Neural progenitor cell (in vitro differentiated cells): ENCODE data around the gene EYA4. TPM values are rescaled to one million over a fixed set of nuclear protein-coding genes. Genes with fewer than 3 reads are reported as not detected.

ENCODE experiments used
- DNase-seq: peaks from one replicate; pipeline ENCODE4 v3.0.0-alpha.2; 2016; ENCODE audit warnings: low spot score
- H2AFZ ChIP-seq: fragments of 200-600 bp; sonication (generic); replicated peaks from 2 replicates; pipeline ENCODE4 v1.6.1; 2016; ENCODE audit warnings: antibody characterized with exemption
- H3F3A ChIP-seq: fragments of 200-600 bp; sonication (generic); 2 replicates; pipeline ENCODE4 v1.6.1; 2016; ENCODE audit warnings: antibody characterized with exemption, low read depth
- H3K27ac ChIP-seq: fragments of 200-600 bp; sonication (generic); 2 replicates; pipeline ENCODE4 v1.5.1; 2016; ENCODE audit warnings: mild to moderate bottlenecking
- H3K27me3 ChIP-seq: fragments of 200-600 bp; sonication (generic); 2 replicates; pipeline ENCODE4 v1.6.1; 2016; ENCODE audit warnings: mild to moderate bottlenecking, moderate library complexity
- H3K36me3 ChIP-seq: fragments of 200-600 bp; sonication (generic); 2 replicates; pipeline ENCODE4 v1.5.1; 2016
- H3K4me1 ChIP-seq: fragments of 200-600 bp; sonication (generic); 2 replicates; pipeline ENCODE4 v1.6.1; 2016; ENCODE audit warnings: mixed run types
- H3K4me2 ChIP-seq: fragments of 200-600 bp; sonication (generic); 2 replicates; pipeline ENCODE4 v1.6.1; 2016
- H3K4me3 ChIP-seq: fragments of 200-600 bp; sonication (generic); 2 replicates; pipeline ENCODE4 v1.5.1; 2016
- H3K79me2 ChIP-seq: fragments of 200-600 bp; sonication (generic); 2 replicates; pipeline ENCODE4 v1.6.1; 2016; ENCODE audit warnings: low read depth
- H3K9ac ChIP-seq: fragments of 200-600 bp; sonication (generic); 2 replicates; pipeline ENCODE4 v1.6.1; 2016
- H3K9me3 ChIP-seq: fragments of 200-600 bp; sonication (generic); 2 replicates; pipeline ENCODE4 v1.5.1; 2016; ENCODE audit warnings: low read depth
- H4K20me1 ChIP-seq: fragments of 200-600 bp; sonication (generic); 2 replicates; pipeline ENCODE4 v1.6.1; 2016; ENCODE audit warnings: low read depth
- H3K27ac Mint-ChIP-seq: 3 replicates; pipeline ENCODE4 v1.8.0; 2021; ENCODE audit warnings: mixed read lengths
- H3K27me3 Mint-ChIP-seq: 2 replicates; pipeline ENCODE4 v1.8.0; 2022; ENCODE audit warnings: low read depth, mild to moderate bottlenecking, inconsistent platforms, moderate library complexity, mixed read lengths; ENCODE audit not compliant: insufficient read depth
- H3K36me3 Mint-ChIP-seq: 3 replicates; pipeline ENCODE4 v1.8.0; 2021; ENCODE audit warnings: mixed read lengths
- H3K4me1 Mint-ChIP-seq: 3 replicates; pipeline ENCODE4 v1.8.0; 2021; ENCODE audit warnings: mixed read lengths
- H3K4me3 Mint-ChIP-seq: 3 replicates; pipeline ENCODE4 v1.8.0; 2021; ENCODE audit warnings: mild to moderate bottlenecking, moderate library complexity, mixed read lengths
- H3K9me3 Mint-ChIP-seq: 3 replicates; pipeline ENCODE4 v1.8.0; 2020; ENCODE audit warnings: mixed read lengths
- CTCF ChIP-seq: fragments of 200-600 bp; sonication (generic); IDR thresholded peaks from 2 replicates; pipeline ENCODE4 v1.5.1; 2017; ENCODE audit warnings: antibody characterized with exemption, mild to moderate bottlenecking
- EZH2 ChIP-seq: fragments of 200-600 bp; sonication (generic); IDR thresholded peaks from 2 replicates; pipeline ENCODE4 v1.6.1; 2017; ENCODE audit warnings: antibody characterized with exemption, mild to moderate bottlenecking, moderate library complexity
- EZH2phosphoT487 ChIP-seq: fragments of 200-600 bp; sonication (generic); IDR thresholded peaks from 2 replicates; pipeline ENCODE4 v1.6.1; 2017; ENCODE audit warnings: antibody characterized with exemption
- total RNA-seq: library from RNA; depleted of rRNA; stranded (reverse); fragments of >200 nt; gene quantifications from 2 replicates; pipeline ENCODE4 v1.2.3, GENCODE V29; 2015; ENCODE audit warnings: low replicate concordance

Gene EYA4
- total RNA-seq, 1 donor from 2014 or later: 2.4 TPM

- Mint-ChIP-seq H3K4me3 (no peak overlapping the region), H3K4me1 (peaks cover 3% of the 10 kb centered on the region), H3K9me3 (peaks cover 3% of the 10 kb centered on the region), H3K36me3 (no peaks in the 10 kb centered on the region), H3K27me3 (peaks cover 4% of the 10 kb centered on the region), H3K27ac (no peak overlapping the region)
- Histone ChIP-seq H3K36me3 (no peaks in the 10 kb centered on the region), H4K20me1 (no peaks in the 10 kb centered on the region), H3K9ac (no peak overlapping the region), H3K4me2 (no peak overlapping the region), H2AFZ (no peak overlapping the region), H3K27me3 (no peaks in the 10 kb centered on the region), H3K79me2 (no peaks in the 10 kb centered on the region), H3K9me3 (no peaks in the 10 kb centered on the region), H3F3A (no peaks in the 10 kb centered on the region), H3K27ac (no peak overlapping the region), H3K4me1 (no peaks in the 10 kb centered on the region), H3K4me3 (no peak overlapping the region)
- TF ChIP-seq CTCF: no peak
- no peak for TF ChIP-seq EZH2
- no peak for DNase-seq
These were observed 200.3 kb downstream of the EYA4 start for GRCh38 chr6:133441491-133441890.

GRCh38 chr6:133446789-133447188 is 205.6 kb downstream of the EYA4 start:
- Histone ChIP-seq H3K36me3 (no peaks in the 10 kb centered on the region), H3K4me1 (no peaks in the 10 kb centered on the region), H3K9me3 (no peaks in the 10 kb centered on the region), H3K4me3 (no peak overlapping the region), H3K27ac (no peak overlapping the region), H3K79me2 (no peaks in the 10 kb centered on the region), H3K27me3 (no peaks in the 10 kb centered on the region), H3K4me2 (no peak overlapping the region), H3F3A (no peaks in the 10 kb centered on the region), H4K20me1 (no peaks in the 10 kb centered on the region), H2AFZ (no peak overlapping the region), H3K9ac (no peak overlapping the region)
- Mint-ChIP-seq H3K4me1 (peaks cover 17% of the 10 kb centered on the region), H3K9me3 (no peaks in the 10 kb centered on the region), H3K36me3 (no peaks in the 10 kb centered on the region), H3K27ac (no peak overlapping the region), H3K27me3 (peaks cover 5% of the 10 kb centered on the region), H3K4me3 (no peak overlapping the region)
- DNase-seq: no peak
- TF ChIP-seq CTCF: no peak
- TF ChIP-seq EZH2: no peak

GRCh38 chr6:133447924-133448323 is 206.8 kb downstream of the EYA4 start:
- H3K4me1 Mint-ChIP-seq: peaks cover 25% of the 10 kb centered on the region
- no peaks in the 10 kb centered on the region for H3K27me3 ChIP-seq
- H2AFZ ChIP-seq: no peak overlapping the region
- no peak overlapping the region for H3K27ac ChIP-seq
- no peaks in the 10 kb centered on the region for H3K36me3 ChIP-seq
- TF ChIP-seq EZH2phosphoT487 (no peak), EZH2 (no peak), CTCF (no peak)
- H3K4me1 ChIP-seq: no peaks in the 10 kb centered on the region
- H3K9me3 ChIP-seq: no peaks in the 10 kb centered on the region
- no peak overlapping the region for H3K4me3 ChIP-seq
- H4K20me1 ChIP-seq: no peaks in the 10 kb centered on the region
- no peak overlapping the region for H3K4me3 Mint-ChIP-seq
- no peak for DNase-seq
- no peaks in the 10 kb centered on the region for H3F3A ChIP-seq
- no peak overlapping the region for H3K27ac Mint-ChIP-seq
- H3K36me3 Mint-ChIP-seq: no peaks in the 10 kb centered on the region
- H3K9me3 Mint-ChIP-seq: no peaks in the 10 kb centered on the region
- no peak overlapping the region for H3K4me2 ChIP-seq
- no peak overlapping the region for H3K9ac ChIP-seq
- no peaks in the 10 kb centered on the region for H3K79me2 ChIP-seq
- peaks cover 5% of the 10 kb centered on the region for H3K27me3 Mint-ChIP-seq
